Activated B cell treated with CpG ODN at 0.5 μM for 24 hours (primary cell): ENCODE results near the gene NDUFA8. TPM values are rescaled to one million over a fixed set of nuclear protein-coding genes. Genes with fewer than 3 reads are reported as not detected.

Experiments used
- ATAC-seq: fragments of 200-7000 bp; cut with Tn5 transposase; one replicate; pipeline ENCODE4 v1.10.0; 2021; ENCODE audit warnings: low read depth, mild to moderate bottlenecking, moderate library complexity
- CTCF ChIA-PET: fragments of 350-600 bp; sonication (Branson Sonifier 250); formaldehyde crosslinking; loops from one replicate; lab custom pipeline; 2021; ENCODE audit warnings: antibody characterized with exemption; lab: Charles Lee
- POLR2A ChIA-PET: fragments of 350-600 bp; sonication (Branson Sonifier 250); formaldehyde crosslinking; loops from one replicate; lab custom pipeline; 2021; ENCODE audit warnings: antibody characterized with exemption; lab: Charles Lee
- DNase-seq: peaks from one replicate; pipeline ENCODE4 v3.0.0; 2022
- H3K27ac Mint-ChIP-seq: one replicate; pipeline ENCODE4 v1.8.0; 2020; ENCODE audit warnings: mixed read lengths
- H3K27me3 Mint-ChIP-seq: one replicate; pipeline ENCODE4 v1.8.0; 2021; ENCODE audit warnings: mixed read lengths
- H3K36me3 Mint-ChIP-seq: one replicate; pipeline ENCODE4 v1.8.0; 2021; ENCODE audit warnings: low read depth, mixed read lengths
- H3K4me1 Mint-ChIP-seq: one replicate; pipeline ENCODE4 v1.8.0; 2021; ENCODE audit warnings: mixed read lengths
- H3K4me3 Mint-ChIP-seq: one replicate; pipeline ENCODE4 v1.8.0; 2020; ENCODE audit warnings: mild to moderate bottlenecking, mixed read lengths
- H3K9me3 Mint-ChIP-seq: one replicate; pipeline ENCODE4 v1.8.0; 2020; ENCODE audit warnings: mixed read lengths
- CTCF ChIP-seq: fragments of 200-600 bp; IDR thresholded peaks from one replicate; pipeline ENCODE4 v1.8.0; 2022; ENCODE audit warnings: antibody characterized with exemption, mild to moderate bottlenecking
- intact Hi-C: fragments of 100-400 bp; cut with micrococcal nuclease; formaldehyde crosslinking; loops from one replicate; pipeline ENCODE4 v1.15.1; 2024
- total RNA-seq: library from RNA; stranded (reverse); gene quantifications from 2 replicates; pipeline ENCODE4 v1.2.3, GENCODE V29; 2022

NDUFA8 gene
- total RNA-seq, 1 donor from 2014 or later, result 21.2 TPM

GRCh38 chr9:122204491-122204890 lies 44.9 kb upstream of the NDUFA8 start:
- H3K4me3 Mint-ChIP-seq, result no peak overlapping the region
- TF ChIP-seq CTCF, result no peak
- ChIA-PET CTCF (no interaction called here), POLR2A (no interaction called here)
- intact Hi-C loops, result no loop called here
- H3K27me3 Mint-ChIP-seq, result peaks cover 11% of the 10 kb centered on the region
- no peaks in the 10 kb centered on the region for H3K4me1 Mint-ChIP-seq
- DNase-seq (no peak), ATAC-seq (no peak)
- no peak overlapping the region for H3K27ac Mint-ChIP-seq
- no peaks in the 10 kb centered on the region for H3K36me3 Mint-ChIP-seq
- H3K9me3 Mint-ChIP-seq, result no peaks in the 10 kb centered on the region

GRCh38 chr9:122204055-122204454 lies 44.5 kb upstream of the NDUFA8 start:
- Mint-ChIP-seq H3K27ac (no peak overlapping the region), H3K36me3 (no peaks in the 10 kb centered on the region), H3K4me1 (no peaks in the 10 kb centered on the region), H3K27me3 (peaks cover 9% of the 10 kb centered on the region), H3K4me3 (no peak overlapping the region), H3K9me3 (no peaks in the 10 kb centered on the region)
- no peak for ATAC-seq
- POLR2A ChIA-PET, result interaction anchor here (1.3 kb wide), 1 partner anchor 12 kb away, joined by 4 read pairs; no protein-coding TSS in a partner anchor
- intact Hi-C loops, result no loop called here
- no peak for DNase-seq
- TF ChIP-seq CTCF, result no peak
- CTCF ChIA-PET, result no interaction called here

- H3K4me1 Mint-ChIP-seq, result no peaks in the 10 kb centered on the region
- intact Hi-C loops, result no loop called here
- ChIA-PET POLR2A (no interaction called here), CTCF (no interaction called here)
- no peaks in the 10 kb centered on the region for H3K36me3 Mint-ChIP-seq
- no peaks in the 10 kb centered on the region for H3K9me3 Mint-ChIP-seq
- no peak for ATAC-seq
- H3K27me3 Mint-ChIP-seq, result peaks cover 4% of the 10 kb centered on the region
- no peak for DNase-seq
- no peak for TF ChIP-seq CTCF
- no peak overlapping the region for H3K27ac Mint-ChIP-seq
- no peak overlapping the region for H3K4me3 Mint-ChIP-seq
Observed at GRCh38 chr9:122202111-122202510, 42.5 kb upstream of the NDUFA8 start.

GRCh38 chr9:122201641-122202040 lies 42.1 kb upstream of the NDUFA8 start:
- no peaks in the 10 kb centered on the region for H3K36me3 Mint-ChIP-seq
- ATAC-seq (no peak), DNase-seq (no peak)
- TF ChIP-seq CTCF, result no peak
- no peak overlapping the region for H3K27ac Mint-ChIP-seq
- H3K9me3 Mint-ChIP-seq, result no peaks in the 10 kb centered on the region
- H3K4me3 Mint-ChIP-seq, result no peak overlapping the region
- peaks cover 9% of the 10 kb centered on the region for H3K27me3 Mint-ChIP-seq
- intact Hi-C loops, result no loop called here
- ChIA-PET CTCF (no interaction called here), POLR2A (no interaction called here)
- no peaks in the 10 kb centered on the region for H3K4me1 Mint-ChIP-seq

GRCh38 chr9:122200960-122201595 lies 41.5 kb upstream of the NDUFA8 start:
- H3K36me3 Mint-ChIP-seq, result no peaks in the 10 kb centered on the region
- H3K4me1 Mint-ChIP-seq, result no peaks in the 10 kb centered on the region
- TF ChIP-seq CTCF, result no peak
- DNase-seq (no peak), ATAC-seq (no peak)
- H3K9me3 Mint-ChIP-seq, result no peaks in the 10 kb centered on the region
- no peak overlapping the region for H3K4me3 Mint-ChIP-seq
- intact Hi-C loops, result no loop called here
- no peak overlapping the region for H3K27ac Mint-ChIP-seq
- ChIA-PET CTCF (no interaction called here), POLR2A (no interaction called here)
- H3K27me3 Mint-ChIP-seq, result peaks cover 8% of the 10 kb centered on the region
